ENCODE data around the gene DHX35. TPM values are rescaled to one million over a fixed set of nuclear protein-coding genes. Genes with fewer than 3 reads are reported as not detected.

DHX35 gene
- total and polyA plus RNA-seq, 12 donors: 3.2 to 12.7 (median 7.9) TPM

- Histone ChIP-seq H3K4me1 (replicated peaks in 1 of 2) (no peaks in the 10 kb centered on the region), H3K27ac (no peak overlapping the region), H3K36me3 (replicated peaks in 1 of 2) (no peaks in the 10 kb centered on the region), H3K9me3 (replicated peaks in 1 of 3) (no peaks in the 10 kb centered on the region), H3K4me3 (no peak overlapping the region), H3K27me3 (no peaks in the 10 kb centered on the region)
- DNase-seq: no peak
- 93 to 100% (median 98%) methylated on average over 7 to 9 of the region's 9 CpGs for WGBS, 4 donors
- intact Hi-C loops (cut with DNase I): loop anchor here in 1 of 2 donors (5.0 kb wide), 1 partner anchor 274 kb away; no protein-coding TSS in a partner anchor
- no peak for TF ChIP-seq POLR2A (IDR thresholded peaks at IDR 0.05)
Observed at GRCh38 chr20:38951611-38952010, 10.5 kb upstream of the DHX35 start.

- intact Hi-C loops (cut with DNase I): loop anchor here in 1 of 2 donors (5.0 kb wide), 1 partner anchor 275 kb away; no protein-coding TSS in a partner anchor
- no peaks in the 10 kb centered on the region for H3K36me3 ChIP-seq (replicated peaks in 1 of 2)
- DNase-seq: no peak
- no peak overlapping the region for H3K4me3 ChIP-seq
- 96 to 98% (median 98%) methylated on average over 6 of the region's 6 CpGs for WGBS, 4 donors
- H3K4me1 ChIP-seq (replicated peaks in 1 of 2): no peaks in the 10 kb centered on the region
- no peaks in the 10 kb centered on the region for H3K27me3 ChIP-seq
- no peaks in the 10 kb centered on the region for H3K9me3 ChIP-seq (replicated peaks in 1 of 3)
- H3K27ac ChIP-seq: no peak overlapping the region
- TF ChIP-seq CTCF (IDR thresholded peaks at IDR 0.05) (no peak), POLR2A (IDR thresholded peaks at IDR 0.05) (no peak)
Observed at GRCh38 chr20:38952153-38952552, 10.0 kb upstream of the DHX35 start.

GRCh38 chr20:38953630-38954340, 8.4 kb upstream of the DHX35 start:
- 90 to 97% (median 94%) methylated on average over 8 of the region's 8 CpGs for WGBS, 4 donors
- Histone ChIP-seq H3K27ac (no peak overlapping the region), H3K4me1 (replicated peaks in 1 of 2) (no peaks in the 10 kb centered on the region), H3K27me3 (no peaks in the 10 kb centered on the region), H3K9me3 (replicated peaks in 1 of 3) (no peaks in the 10 kb centered on the region), H3K4me3 (no peak overlapping the region), H3K36me3 (replicated peaks in 1 of 2) (no peaks in the 10 kb centered on the region)
- no peak for DNase-seq
- intact Hi-C loops (cut with DNase I): loop anchor here in 1 of 2 donors (5.0 kb wide), 1 partner anchor 276 kb away; no protein-coding TSS in a partner anchor
- TF ChIP-seq CTCF (IDR thresholded peaks at IDR 0.05) (no peak), POLR2A (IDR thresholded peaks at IDR 0.05) (no peak)

- no peaks in the 10 kb centered on the region for H3K9me3 ChIP-seq (replicated peaks in 1 of 3)
- no peak overlapping the region for H3K4me3 ChIP-seq
- H3K4me1 ChIP-seq (replicated peaks in 1 of 2): no peaks in the 10 kb centered on the region
- H3K36me3 ChIP-seq (replicated peaks in 1 of 2): no peaks in the 10 kb centered on the region
- no peak overlapping the region for H3K27ac ChIP-seq
- WGBS, 4 donors: 94 to 97% (median 95%) methylated on average over 5 of the region's 5 CpGs
- DNase-seq: no peak
- intact Hi-C loops (cut with DNase I): no loop called here
- H3K27me3 ChIP-seq: no peaks in the 10 kb centered on the region
- TF ChIP-seq CTCF (IDR thresholded peaks at IDR 0.05) (no peak), POLR2A (IDR thresholded peaks at IDR 0.05) (no peak)
Observed at GRCh38 chr20:38957235-38957876, 4.8 kb upstream of the DHX35 start.
